ENCODE results near the gene OLR1. TPM values are rescaled to one million over a fixed set of nuclear protein-coding genes. Genes with fewer than 3 reads are reported as not detected.

OLR1 gene
- total RNA-seq, 1 experiment from 2014 or later = not detected

DNA sequence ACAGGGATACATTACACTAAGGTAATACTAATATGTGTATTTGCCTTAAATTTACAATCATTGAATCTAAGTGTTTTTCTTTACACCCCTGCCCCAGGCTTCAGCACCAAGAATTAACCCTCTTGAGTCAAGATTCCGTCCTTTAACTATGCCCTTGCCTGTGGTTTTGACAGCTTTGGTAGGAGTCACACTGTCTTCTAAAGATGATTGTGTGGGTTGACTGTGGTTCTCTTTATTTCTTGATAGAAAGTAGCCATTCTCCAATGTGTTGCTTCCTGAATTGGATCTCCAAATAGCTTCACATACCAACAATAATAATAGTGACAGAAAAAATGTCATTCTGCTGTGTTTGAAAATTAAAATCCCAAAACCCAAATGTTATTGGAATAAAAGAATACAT, 45.5 kb downstream of the OLR1 start:
- DNase-seq = no peak
- H3K4me3 Mint-ChIP-seq (ENCODE audit: low read depth, unreplicated experiment) = no peak overlapping the region
- intact Hi-C loops (cut with micrococcal nuclease; ENCODE audit: unreplicated experiment) = no loop called here
- no TSS peak for BruUV-seq (replicated peaks)
- H3K4me1 Mint-ChIP-seq (ENCODE audit: low read depth, unreplicated experiment) = no peaks in the 10 kb centered on the region
- H3K36me3 Mint-ChIP-seq (ENCODE audit: insufficient read depth, unreplicated experiment) = no peaks in the 10 kb centered on the region
- CTCF ChIA-PET = no interaction called here
- no peaks in the 10 kb centered on the region for H3K9me3 Mint-ChIP-seq (ENCODE audit: low read depth, unreplicated experiment)
- no peaks in the 10 kb centered on the region for H3K27me3 Mint-ChIP-seq (ENCODE audit: unreplicated experiment)
- TF ChIP-seq, protein P1, sequence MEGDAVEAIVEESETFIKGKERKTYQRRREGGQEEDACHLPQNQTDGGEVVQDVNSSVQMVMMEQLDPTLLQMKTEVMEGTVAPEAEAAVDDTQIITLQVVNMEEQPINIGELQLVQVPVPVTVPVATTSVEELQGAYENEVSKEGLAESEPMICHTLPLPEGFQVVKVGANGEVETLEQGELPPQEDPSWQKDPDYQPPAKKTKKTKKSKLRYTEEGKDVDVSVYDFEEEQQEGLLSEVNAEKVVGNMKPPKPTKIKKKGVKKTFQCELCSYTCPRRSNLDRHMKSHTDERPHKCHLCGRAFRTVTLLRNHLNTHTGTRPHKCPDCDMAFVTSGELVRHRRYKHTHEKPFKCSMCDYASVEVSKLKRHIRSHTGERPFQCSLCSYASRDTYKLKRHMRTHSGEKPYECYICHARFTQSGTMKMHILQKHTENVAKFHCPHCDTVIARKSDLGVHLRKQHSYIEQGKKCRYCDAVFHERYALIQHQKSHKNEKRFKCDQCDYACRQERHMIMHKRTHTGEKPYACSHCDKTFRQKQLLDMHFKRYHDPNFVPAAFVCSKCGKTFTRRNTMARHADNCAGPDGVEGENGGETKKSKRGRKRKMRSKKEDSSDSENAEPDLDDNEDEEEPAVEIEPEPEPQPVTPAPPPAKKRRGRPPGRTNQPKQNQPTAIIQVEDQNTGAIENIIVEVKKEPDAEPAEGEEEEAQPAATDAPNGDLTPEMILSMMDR (IDR thresholded peaks at IDR 0.05; ENCODE audit: unreplicated experiment) = no peak
- H3K27ac Mint-ChIP-seq (ENCODE audit: unreplicated experiment) = no peak overlapping the region

GRCh38 chr12:10122689-10123088, 49.2 kb downstream of the OLR1 start:
- Mint-ChIP-seq H3K4me3 (ENCODE audit: low read depth, unreplicated experiment) (no peak overlapping the region), H3K27me3 (ENCODE audit: unreplicated experiment) (no peaks in the 10 kb centered on the region), H3K4me1 (ENCODE audit: low read depth, unreplicated experiment) (no peaks in the 10 kb centered on the region), H3K27ac (ENCODE audit: unreplicated experiment) (no peak overlapping the region), H3K36me3 (ENCODE audit: insufficient read depth, unreplicated experiment) (no peaks in the 10 kb centered on the region), H3K9me3 (ENCODE audit: low read depth, unreplicated experiment) (no peaks in the 10 kb centered on the region)
- intact Hi-C loops (cut with micrococcal nuclease; ENCODE audit: unreplicated experiment) = no loop called here
- no peak for DNase-seq
- TF ChIP-seq, protein P1 (IDR thresholded peaks at IDR 0.05; ENCODE audit: unreplicated experiment) = no peak
- CTCF ChIA-PET = no interaction called here
- BruUV-seq (replicated peaks) = no TSS peak

DNA sequence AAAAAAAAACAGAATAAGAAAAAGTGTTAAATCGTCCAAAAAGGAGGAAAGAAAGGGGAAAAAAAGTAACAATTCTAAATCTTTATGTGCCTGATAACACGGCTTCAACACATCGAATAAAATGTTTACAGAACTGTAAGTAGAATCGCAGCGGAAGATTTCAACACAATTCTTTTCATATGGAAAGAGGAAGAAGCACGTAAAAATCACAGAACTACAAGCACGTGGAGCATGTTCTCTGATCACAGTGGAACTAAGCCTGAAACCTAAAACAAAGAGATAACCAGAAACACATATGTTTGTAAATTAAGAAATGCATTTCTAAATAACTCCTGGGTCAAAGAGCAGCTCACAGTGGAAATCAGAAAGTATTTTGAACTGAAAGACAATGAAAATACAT, 50.7 kb downstream of the OLR1 start:
- CTCF ChIA-PET = no interaction called here
- no TSS peak for BruUV-seq (replicated peaks)
- no peak for DNase-seq
- Mint-ChIP-seq H3K9me3 (ENCODE audit: low read depth, unreplicated experiment) (no peaks in the 10 kb centered on the region), H3K27ac (ENCODE audit: unreplicated experiment) (no peak overlapping the region), H3K4me1 (ENCODE audit: low read depth, unreplicated experiment) (no peaks in the 10 kb centered on the region), H3K36me3 (ENCODE audit: insufficient read depth, unreplicated experiment) (no peaks in the 10 kb centered on the region), H3K27me3 (ENCODE audit: unreplicated experiment) (no peaks in the 10 kb centered on the region), H3K4me3 (ENCODE audit: low read depth, unreplicated experiment) (no peak overlapping the region)
- TF ChIP-seq, protein P1 (IDR thresholded peaks at IDR 0.05; ENCODE audit: unreplicated experiment) = no peak
- intact Hi-C loops (cut with micrococcal nuclease; ENCODE audit: unreplicated experiment) = no loop called here

- Mint-ChIP-seq H3K27ac (ENCODE audit: unreplicated experiment) (no peak overlapping the region), H3K4me3 (ENCODE audit: low read depth, unreplicated experiment) (no peak overlapping the region), H3K4me1 (ENCODE audit: low read depth, unreplicated experiment) (no peaks in the 10 kb centered on the region), H3K27me3 (ENCODE audit: unreplicated experiment) (no peaks in the 10 kb centered on the region), H3K9me3 (ENCODE audit: low read depth, unreplicated experiment) (no peaks in the 10 kb centered on the region), H3K36me3 (ENCODE audit: insufficient read depth, unreplicated experiment) (no peaks in the 10 kb centered on the region)
- CTCF ChIA-PET = no interaction called here
- intact Hi-C loops (cut with micrococcal nuclease; ENCODE audit: unreplicated experiment) = no loop called here
- TF ChIP-seq, protein P1 (IDR thresholded peaks at IDR 0.05; ENCODE audit: unreplicated experiment) = no peak
- no TSS peak for BruUV-seq (replicated peaks)
- no peak for DNase-seq
Measured at GRCh38 chr12:10119066-10119465, 52.9 kb downstream of the OLR1 start.

- no peak overlapping the region for H3K27ac Mint-ChIP-seq (ENCODE audit: unreplicated experiment)
- intact Hi-C loops (cut with micrococcal nuclease; ENCODE audit: unreplicated experiment) = no loop called here
- H3K36me3 Mint-ChIP-seq (ENCODE audit: insufficient read depth, unreplicated experiment) = no peaks in the 10 kb centered on the region
- no peaks in the 10 kb centered on the region for H3K27me3 Mint-ChIP-seq (ENCODE audit: unreplicated experiment)
- TF ChIP-seq, protein P1 (IDR thresholded peaks at IDR 0.05; ENCODE audit: unreplicated experiment) = no peak
- BruUV-seq (replicated peaks) = no TSS peak
- CTCF ChIA-PET = no interaction called here
- no peaks in the 10 kb centered on the region for H3K9me3 Mint-ChIP-seq (ENCODE audit: low read depth, unreplicated experiment)
- H3K4me1 Mint-ChIP-seq (ENCODE audit: low read depth, unreplicated experiment) = no peaks in the 10 kb centered on the region
- no peak for DNase-seq
- H3K4me3 Mint-ChIP-seq (ENCODE audit: low read depth, unreplicated experiment) = no peak overlapping the region
Measured at GRCh38 chr12:10115890-10116289, 56.0 kb downstream of the OLR1 start.

Measured in Calu3 (cell line).